ENCODE data around the gene EXD3. TPM values are rescaled to one million over a fixed set of nuclear protein-coding genes. Genes with fewer than 3 reads are reported as not detected.
A peak's percentile ranks its signal among the peaks of the same experiment; 100 is the strongest.

The EXD3 gene
- total and polyA plus RNA-seq, 2 of the 13 experiments (the other 11 are each of a cell fraction or from before 2014, with no cell fraction given) = 2.7 to 4.8 TPM

GRCh38 chr9:137314561-137315560 is 108.1 kb downstream of the EXD3 start:
- H3K27me3 ChIP-seq (ENCODE audit: control insufficient read depth in 1 of 2, insufficient read depth in 2 of 2, low read length in 2 of 2) = peaks cover 21 to 69% of the 10 kb centered on the region in 2 experiments
- H3K27ac ChIP-seq (ENCODE audit: extremely low read length, insufficient read depth, low read length) = no peak overlapping the region
- no peak overlapping the region for H3K9ac ChIP-seq (ENCODE audit: insufficient read depth, low read depth, low read length)
- in situ Hi-C loops (cut with HindIII; ENCODE audit: extremely low pct_ligation_motif_present, low pct_unique_long_range_greater_than_20kb) (no loop called here), intact Hi-C loops (cut with micrococcal nuclease; ENCODE audit: unreplicated experiment) (no loop called here)
- no peaks in the 10 kb centered on the region for H3K79me2 ChIP-seq (ENCODE audit: insufficient read depth, low read length)
- no peak overlapping the region for H2AFZ ChIP-seq (ENCODE audit: low read length)
- whole genome bisulfite sequencing (ENCODE audit: low lambda C conversion rate) = 9% methylated on average over 11 of the region's 42 CpGs
- ATAC-seq (no peak), DNase-seq (ENCODE audit: low spot score) (no peak), FAIRE-seq (no peak)
- peak overlapping the region; percentile 58 for H3K4me2 ChIP-seq (ENCODE audit: low read depth, low read length)
- H3K36me3 ChIP-seq (replicated peaks in 1 of 2; ENCODE audit: control insufficient read depth in 1 of 2, insufficient read depth in 2 of 2, low read length in 2 of 2) = no peaks in the 10 kb centered on the region
- CTCF ChIA-PET (ENCODE audit: low intra/inter-chr PET ratio, low total read pairs) = no interaction called here
- H3K4me1 ChIP-seq (ENCODE audit: insufficient read depth, low read length) = peaks cover 52% of the 10 kb centered on the region
- POLR2A ChIA-PET = no interaction called here
- H3K9me3 ChIP-seq (ENCODE audit: low read length) = no peaks in the 10 kb centered on the region
- peaks cover 4% of the 10 kb centered on the region; the same call in 1 of the 2 replicates for H4K20me1 ChIP-seq (ENCODE audit: insufficient read depth, low read length)
- BruUV-seq (replicated peaks) = no TSS peak
- H3K4me3 ChIP-seq (replicated peaks in 1 of 3; ENCODE audit: insufficient read depth in 1 of 3, low read depth in 2 of 3, low read length in 3 of 3) = peak overlapping the region in 1 of 3 experiments; percentile 55; a peak in 1 of 6 replicates
- TF ChIP-seq SRSF1 (optimal IDR thresholded peaks at IDR 0.05; ENCODE audit: low read depth, low read length) (peak; percentile 34), TEF (CRISPR knock-in tag; IDR thresholded peaks at IDR 0.05) (no peak), TIGD3 (CRISPR knock-in tag; IDR thresholded peaks at IDR 0.05; ENCODE audit: borderline replicate concordance) (no peak), LBX2 (CRISPR knock-in tag; IDR thresholded peaks at IDR 0.05; ENCODE audit: borderline replicate concordance) (no peak), ZHX1 (CRISPR knock-in tag; IDR thresholded peaks at IDR 0.05; ENCODE audit: low read depth) (0 out of 2 replicates have a peak, but pooled peaks have one; percentile 47), KAT8 (CRISPR knock-in tag; IDR thresholded peaks at IDR 0.05) (no peak), HNRNPL (IDR thresholded peaks at IDR 0.05; ENCODE audit: low read depth, low read length) (no peak), ZNF281 (CRISPR knock-in tag; IDR thresholded peaks at IDR 0.05; ENCODE audit: borderline replicate concordance) (peak; percentile 85), ZNF12 (CRISPR knock-in tag; IDR thresholded peaks at IDR 0.05) (no peak), ZNF101 (CRISPR knock-in tag; IDR thresholded peaks at IDR 0.05; ENCODE audit: borderline replicate concordance, low read depth) (no peak), ZNF773 (CRISPR knock-in tag; IDR thresholded peaks at IDR 0.05; ENCODE audit: borderline replicate concordance) (peak; percentile 16; the same call in 1 of the 2 replicates), ZNF136 (CRISPR knock-in tag; IDR thresholded peaks at IDR 0.05; ENCODE audit: low read depth) (no peak), SAP130 (CRISPR knock-in tag; IDR thresholded peaks at IDR 0.05; ENCODE audit: low read depth) (no peak)
